OCI-LY1 (cell line): ENCODE measurements around the gene RGS7.

Experiments
- H2AFZ ChIP-seq: fragments of 200-600 bp; sonication (generic), shearing (Covaris generic); 2 replicates; pipeline ENCODE4 v1.6.0; 2014; ENCODE audit warnings: antibody characterized with exemption, mild to moderate bottlenecking, low read length
- H3F3A ChIP-seq: fragments of 200-600 bp; sonication (generic), shearing (Covaris generic); 2 replicates; pipeline ENCODE4 v1.6.0; 2014; ENCODE audit warnings: mild to moderate bottlenecking, antibody characterized with exemption, low read length, moderate library complexity; ENCODE audit not compliant: insufficient read depth
- H3K27ac ChIP-seq: fragments of 200-600 bp; sonication (generic); 2 replicates; pipeline ENCODE4 v1.5.1; 2014; ENCODE audit warnings: low read length, mixed run types, mild to moderate bottlenecking, low read depth; ENCODE audit not compliant: poor library complexity, severe bottlenecking
- H3K27me3 ChIP-seq: fragments of 200-600 bp; sonication (generic); 2 replicates; pipeline ENCODE4 v1.6.0; 2014; ENCODE audit warnings: antibody characterized with exemption, mild to moderate bottlenecking, low read length, moderate library complexity; ENCODE audit not compliant: insufficient read depth
- H3K36me3 ChIP-seq: fragments of 200-600 bp; sonication (generic); 2 replicates; pipeline ENCODE4 v1.6.1; 2014; ENCODE audit warnings: mild to moderate bottlenecking, antibody characterized with exemption, low read length, moderate library complexity, mixed read lengths; ENCODE audit not compliant: insufficient read depth
- H3K4me1 ChIP-seq: fragments of 200-600 bp; sonication (generic); 2 replicates; pipeline ENCODE4 v1.5.1; 2014; ENCODE audit warnings: mild to moderate bottlenecking, low read length, moderate library complexity; ENCODE audit not compliant: insufficient read depth, severe bottlenecking
- H3K4me2 ChIP-seq: fragments of 200-600 bp; sonication (generic), shearing (Covaris generic); 2 replicates; pipeline ENCODE4 v1.6.1; 2014; ENCODE audit warnings: low read length
- H3K4me3 ChIP-seq: fragments of 200-600 bp; sonication (generic); 2 replicates; pipeline ENCODE4 v1.5.1; 2014; ENCODE audit warnings: low read length, low read depth, mild to moderate bottlenecking, mixed read lengths; ENCODE audit not compliant: poor library complexity, severe bottlenecking
- H3K79me2 ChIP-seq: fragments of 200-600 bp; shearing (Covaris generic); 2 replicates; pipeline ENCODE4 v1.6.1; 2016; ENCODE audit warnings: mixed run types, low read length, mixed read lengths; ENCODE audit not compliant: insufficient read depth
- H3K9ac ChIP-seq: fragments of 200-600 bp; sonication (generic), shearing (Covaris generic); 2 replicates; pipeline ENCODE4 v1.6.1; 2014; ENCODE audit warnings: mild to moderate bottlenecking, low read length, mixed read lengths
- H3K9me2 ChIP-seq: fragments of 200-600 bp; sonication (generic), shearing (Covaris generic); 2 replicates; pipeline ENCODE4 v1.6.1; 2014; ENCODE audit warnings: low read depth, mild to moderate bottlenecking, low read length, mixed read lengths
- H3K9me3 ChIP-seq: fragments of 200-600 bp; shearing (Covaris generic); 2 replicates; pipeline ENCODE4 v1.6.1; 2014; ENCODE audit warnings: low read length, mixed read lengths
- H4K20me1 ChIP-seq: fragments of 200-600 bp; sonication (generic), shearing (Covaris generic); 2 replicates; pipeline ENCODE4 v1.6.0; 2016; ENCODE audit warnings: mild to moderate bottlenecking, low read length; ENCODE audit not compliant: insufficient read depth
- CTCF ChIP-seq: fragments of 200-600 bp; sonication (generic), shearing (Covaris generic); IDR thresholded peaks from 2 replicates; pipeline ENCODE4 v1.5.1; 2017; ENCODE audit warnings: mild to moderate bottlenecking, antibody characterized with exemption, low read length, moderate library complexity, mixed read lengths
- EZH2 ChIP-seq: fragments of 200-600 bp; sonication (generic), shearing (Covaris generic); IDR thresholded peaks from 2 replicates; pipeline ENCODE4 v1.8.0; 2017; ENCODE audit warnings: borderline replicate concordance, mixed run types, mild to moderate bottlenecking, antibody characterized with exemption, low read length, moderate library complexity, mixed read lengths

RGS7 gene

GRCh38 chr1:241020851-241021697 is 335.9 kb downstream of the RGS7 start:
- no peak overlapping the region for H3K4me2 ChIP-seq
- H2AFZ ChIP-seq = no peak overlapping the region

GRCh38 chr1:241012708-241013340 is 344.2 kb downstream of the RGS7 start:
- Histone ChIP-seq H4K20me1 (no peaks in the 10 kb centered on the region), H3K27me3 (no peaks in the 10 kb centered on the region), H3K4me2 (no peak overlapping the region), H3K4me3 (no peak overlapping the region), H3K4me1 (no peaks in the 10 kb centered on the region), H3K27ac (no peak overlapping the region), H3K36me3 (no peaks in the 10 kb centered on the region), H3K9me2 (no peaks in the 10 kb centered on the region), H2AFZ (no peak overlapping the region), H3K9ac (no peak overlapping the region), H3K79me2 (no peaks in the 10 kb centered on the region), H3K9me3 (no peaks in the 10 kb centered on the region), H3F3A (no peaks in the 10 kb centered on the region)
- TF ChIP-seq CTCF (no peak), EZH2 (no peak)

More at GRCh38 chr1:241020851-241021697, 335.9 kb downstream of the RGS7 start:
- H3K4me3 ChIP-seq = no peak overlapping the region
- H3K27ac ChIP-seq = no peak overlapping the region
- H4K20me1 ChIP-seq = no peaks in the 10 kb centered on the region
- no peaks in the 10 kb centered on the region for H3K9me3 ChIP-seq
- H3K9me2 ChIP-seq = no peaks in the 10 kb centered on the region
- no peaks in the 10 kb centered on the region for H3K4me1 ChIP-seq
- no peaks in the 10 kb centered on the region for H3K79me2 ChIP-seq
- no peaks in the 10 kb centered on the region for H3F3A ChIP-seq
- TF ChIP-seq EZH2 (no peak), CTCF (no peak)
- H3K9ac ChIP-seq = no peak overlapping the region
- no peaks in the 10 kb centered on the region for H3K36me3 ChIP-seq
- no peaks in the 10 kb centered on the region for H3K27me3 ChIP-seq

- Histone ChIP-seq H3K36me3 (no peaks in the 10 kb centered on the region), H3K27me3 (no peaks in the 10 kb centered on the region), H2AFZ (no peak overlapping the region), H3K4me3 (no peak overlapping the region), H4K20me1 (no peaks in the 10 kb centered on the region), H3K9me2 (no peaks in the 10 kb centered on the region), H3K9ac (no peak overlapping the region), H3K27ac (no peak overlapping the region), H3K4me1 (no peaks in the 10 kb centered on the region), H3K4me2 (no peak overlapping the region), H3F3A (no peaks in the 10 kb centered on the region), H3K9me3 (no peaks in the 10 kb centered on the region), H3K79me2 (no peaks in the 10 kb centered on the region)
- TF ChIP-seq EZH2 (no peak), CTCF (no peak)
These were observed 349.3 kb downstream of the RGS7 start for GRCh38 chr1:241007668-241008067.
